GM21423 (cell line): Measurements from ENCODE around the gene CYP2A6.
A peak's percentile ranks its signal among the peaks of the same experiment; 100 is the strongest.

Source experiments
- ATAC-seq: cut with Tn5 transposase; IDR thresholded peaks from one replicate; pipeline ENCODE4 v1.9.1; 2021; ENCODE audit warnings: mild to moderate bottlenecking, moderate library complexity; ENCODE audit not compliant: unreplicated experiment

CYP2A6 gene

DNA sequence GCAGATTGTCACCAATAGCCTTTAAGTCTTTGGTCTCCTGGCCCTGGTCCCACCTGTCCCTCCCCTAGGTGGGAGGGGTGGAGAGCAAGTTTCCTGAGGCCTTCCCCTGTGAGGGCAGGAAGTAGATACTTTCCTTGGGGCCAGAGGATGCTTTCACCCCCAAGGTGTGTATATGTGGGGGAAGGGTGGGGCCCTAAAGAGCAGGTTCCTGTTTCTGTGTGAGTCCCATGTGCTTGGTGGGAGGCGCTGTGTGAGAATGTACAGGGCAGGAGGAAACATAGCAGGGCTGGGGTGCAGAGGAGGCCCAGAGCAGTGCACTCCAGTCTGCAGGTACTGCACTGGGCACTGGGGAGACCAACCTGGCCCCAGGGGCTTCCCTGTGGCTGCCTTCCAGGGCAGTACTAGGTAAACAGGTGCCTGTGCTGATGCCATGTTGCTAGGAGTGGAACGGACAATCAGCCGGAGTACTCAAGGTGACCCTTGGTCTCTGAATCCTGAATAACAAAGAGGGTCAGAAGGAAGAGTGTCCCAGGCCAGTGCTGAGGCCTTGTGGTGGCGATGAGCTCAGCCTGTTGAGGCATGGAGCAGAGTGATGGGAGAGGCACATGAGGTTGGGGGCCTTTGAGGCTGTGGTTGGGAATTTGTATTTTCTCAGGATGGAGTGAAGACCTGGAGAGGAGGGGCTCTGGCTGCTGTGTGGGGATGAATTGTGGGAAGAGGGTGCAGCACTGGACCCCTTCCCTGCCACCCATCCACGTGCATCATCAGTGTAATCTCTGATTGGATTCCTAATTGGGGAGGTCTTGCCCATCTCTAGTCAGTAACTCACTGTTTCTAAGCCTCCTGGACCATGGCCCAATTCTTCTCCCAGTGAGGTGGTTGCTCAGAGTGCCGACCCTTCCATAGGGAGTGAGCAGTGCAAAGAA is 46.1 kb downstream of the CYP2A6 start:
- ATAC-seq: no peak

GRCh38 chr19:40803170-40803856 is 46.9 kb downstream of the CYP2A6 start:
- no peak for ATAC-seq

- ATAC-seq: no peak
Measured at GRCh38 chr19:40802300-40803169, 47.7 kb downstream of the CYP2A6 start.

GRCh38 chr19:40801426-40802299 is 48.6 kb downstream of the CYP2A6 start:
- no peak for ATAC-seq

GRCh38 chr19:40800997-40801377 is 49.3 kb downstream of the CYP2A6 start:
- no peak for ATAC-seq

- no peak for ATAC-seq
Measured at GRCh38 chr19:40800339-40800996, 49.8 kb downstream of the CYP2A6 start.

- no peak for ATAC-seq
Measured at GRCh38 chr19:40799558-40800338, 50.5 kb downstream of the CYP2A6 start.

DNA sequence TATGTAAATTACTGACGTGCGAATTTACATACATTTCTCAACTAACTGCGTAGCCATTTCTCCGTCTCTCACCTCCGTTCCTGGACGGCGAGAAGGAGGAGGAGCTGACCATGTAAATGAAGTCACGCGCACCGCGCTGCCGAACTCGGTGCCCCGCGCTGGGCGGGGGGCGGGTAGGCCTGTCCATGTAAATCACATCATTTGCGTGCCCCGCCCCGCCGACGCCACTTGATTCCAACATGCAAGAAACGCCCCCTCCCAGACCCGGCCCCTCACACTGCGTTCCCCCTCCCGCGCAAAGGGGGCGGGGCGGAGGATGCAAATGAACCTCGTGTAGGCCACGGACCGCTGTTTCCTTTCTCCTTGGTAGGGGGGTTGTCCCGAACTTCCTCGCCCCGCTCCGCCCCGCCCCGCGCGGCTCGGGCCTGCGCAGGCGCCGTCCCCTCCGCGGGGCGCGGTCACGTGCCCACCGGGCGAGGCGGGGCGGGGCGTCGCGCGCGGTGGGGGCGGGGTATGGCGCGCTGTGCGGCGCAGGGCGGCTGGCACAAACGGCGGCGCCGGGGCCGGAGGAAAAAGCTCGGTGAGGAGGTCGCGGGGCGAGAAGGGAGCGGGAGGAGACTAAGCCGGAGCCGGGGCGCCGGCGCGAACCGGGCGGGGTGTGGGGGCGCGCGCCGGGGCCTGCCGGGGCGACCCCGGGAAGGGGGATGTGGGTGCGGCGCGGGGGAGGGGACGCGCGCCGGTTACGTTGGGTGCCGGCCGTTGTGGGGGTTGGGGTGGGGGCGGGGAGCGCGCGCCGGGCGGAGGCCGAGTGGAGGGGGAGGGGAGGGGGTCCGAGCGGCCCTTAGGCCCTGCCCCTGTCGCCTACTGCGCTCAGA is 51.3 kb downstream of the CYP2A6 start, which contains the start of gene EGLN2:
Gene EGLN2, plus strand, starts transcription at position 509 of the 875 bp plus-strand sequence. CDS start 1,382 bp downstream, outside the sequence.
- peak; percentile 72 for ATAC-seq

DNA sequence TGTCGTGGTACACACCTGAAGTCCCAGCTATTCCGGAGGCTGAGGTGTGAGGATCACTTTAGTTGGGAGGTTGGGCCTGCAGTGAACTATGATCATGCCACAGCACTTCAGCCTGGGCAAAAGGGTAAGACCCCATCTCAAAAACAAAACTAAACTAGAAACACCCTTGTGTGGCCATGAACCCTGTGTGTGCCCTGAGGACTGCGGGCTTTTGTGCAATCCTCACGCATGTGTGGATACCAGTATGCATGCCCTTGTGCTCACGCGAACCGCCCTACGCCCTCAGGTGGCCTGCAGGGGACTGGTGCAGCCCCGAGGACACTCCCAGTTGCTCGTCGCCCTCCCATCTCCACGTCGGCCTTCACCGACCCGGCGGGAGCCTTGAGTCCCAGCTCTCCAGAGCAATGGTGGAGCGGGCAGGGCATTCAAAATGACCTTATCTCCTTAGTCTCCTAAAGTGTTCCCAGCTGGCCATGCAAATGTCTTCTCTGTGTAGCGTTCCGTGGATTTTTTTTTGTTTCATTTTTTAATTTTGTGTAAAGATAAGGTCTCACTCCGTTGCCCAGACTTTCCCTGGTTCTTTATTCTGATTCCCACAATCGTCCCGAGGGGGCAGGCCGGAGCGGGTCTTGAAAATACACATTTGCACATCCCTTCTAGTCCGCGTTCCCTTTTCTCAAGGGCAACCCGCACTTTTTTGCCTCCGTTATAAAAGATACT is 52.1 kb downstream of the CYP2A6 start:
- no peak for ATAC-seq

- no peak for ATAC-seq
Measured at GRCh38 chr19:40797166-40797962, 52.9 kb downstream of the CYP2A6 start.
